Ureter (tissue), 1 donor: ENCODE results near the gene MECR. TPM values are rescaled to one million over a fixed set of nuclear protein-coding genes. Genes with fewer than 3 reads are reported as not detected.

Experiments
- DNase-seq: peaks from one replicate; pipeline ENCODE4 v3.0.0-alpha.2; 2020; ENCODE audit warnings: low spot score
- total RNA-seq: library from RNA; stranded (reverse); gene quantifications from one replicate; pipeline ENCODE4 v1.2.4, GENCODE V29; 2023
- donor health status: DM: yes; HTN: yes; CAD: no.

Gene MECR
- total RNA-seq, 1 donor from 2014 or later, result 49.0 TPM

- no peak for DNase-seq
Observed at GRCh38 chr1:29255134-29255666, 24.5 kb upstream of the MECR start.

- no peak for DNase-seq
Observed at GRCh38 chr1:29254346-29254745, 23.6 kb upstream of the MECR start.

GRCh38 chr1:29253180-29253579 is 22.4 kb upstream of the MECR start:
- no peak for DNase-seq

DNA sequence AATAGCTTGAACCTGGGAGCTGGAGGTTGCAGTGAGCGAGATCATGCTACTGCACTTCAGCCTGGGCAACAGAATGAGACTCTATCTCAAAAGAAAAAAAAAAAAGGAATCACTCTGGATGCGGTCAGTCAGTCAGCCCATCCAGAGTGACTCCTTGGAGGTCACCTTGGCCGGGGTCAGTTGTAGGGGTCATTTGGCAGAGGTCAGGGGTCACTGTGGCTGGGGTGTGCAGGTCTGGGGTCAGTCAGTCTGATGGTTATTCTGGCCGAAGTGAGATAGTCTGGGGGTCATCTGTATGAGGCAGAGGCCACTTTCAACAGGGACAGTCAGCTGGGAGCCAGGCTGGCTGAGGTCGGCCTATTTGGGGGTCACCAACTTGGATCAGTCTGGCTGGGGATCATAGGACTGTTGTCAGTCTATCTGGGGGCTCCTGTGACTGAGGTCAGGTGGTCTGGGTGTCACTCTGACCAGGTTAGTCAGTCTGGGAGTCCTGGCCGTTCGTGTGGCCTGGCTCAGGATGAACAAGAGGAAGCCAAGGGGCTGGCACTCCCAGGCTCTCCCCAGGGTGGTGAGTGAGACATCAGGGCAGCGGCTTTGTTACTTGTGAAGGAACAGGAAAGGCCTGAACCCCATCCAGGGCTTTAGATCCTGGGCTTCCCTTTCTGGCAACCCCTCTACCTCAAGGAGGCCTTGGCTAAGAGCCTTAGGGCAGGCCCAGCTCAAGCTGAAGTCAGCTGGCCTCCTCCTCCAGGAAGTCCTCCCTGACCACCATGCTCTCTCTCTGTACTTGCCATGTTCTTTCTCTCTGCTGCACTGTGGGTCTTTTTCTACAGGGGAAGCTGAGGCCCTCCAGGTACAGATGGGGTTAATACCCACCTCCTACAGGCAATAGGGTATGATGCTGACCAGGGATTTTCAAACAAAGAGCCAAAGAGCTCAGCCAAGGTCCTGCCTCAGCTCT is 20.7 kb upstream of the MECR start:
- no peak for DNase-seq

DNA sequence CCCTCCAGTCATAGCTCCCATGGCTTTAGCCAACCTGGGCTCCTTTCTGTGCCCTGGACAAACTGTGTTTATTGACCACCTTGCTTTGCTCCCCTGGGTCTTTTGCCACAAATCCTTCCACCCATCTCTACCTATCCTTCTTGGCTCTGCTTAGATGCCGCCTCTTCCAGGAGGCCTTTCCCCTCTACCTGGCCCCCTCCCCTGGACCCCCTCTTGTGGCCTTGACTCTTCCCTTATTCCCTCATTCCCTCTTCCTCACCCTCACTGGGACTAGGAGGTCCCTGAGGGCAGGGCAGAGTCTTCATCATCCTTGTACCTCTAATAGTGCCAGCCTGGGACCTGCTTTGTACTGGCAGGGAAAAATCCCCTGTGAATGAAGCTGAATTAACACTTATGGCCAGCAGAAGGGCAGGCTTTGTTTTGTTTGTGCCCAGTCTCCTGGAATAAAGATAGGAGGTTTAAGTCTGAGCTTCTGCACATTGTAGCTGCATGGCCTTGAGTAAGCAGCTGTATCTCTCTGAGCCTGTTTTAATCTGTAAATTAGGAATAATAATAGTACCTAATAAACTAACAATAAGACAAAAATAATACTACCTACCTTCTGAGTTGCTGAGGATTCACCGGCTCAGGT is 19.3 kb upstream of the MECR start:
- no peak for DNase-seq

DNA sequence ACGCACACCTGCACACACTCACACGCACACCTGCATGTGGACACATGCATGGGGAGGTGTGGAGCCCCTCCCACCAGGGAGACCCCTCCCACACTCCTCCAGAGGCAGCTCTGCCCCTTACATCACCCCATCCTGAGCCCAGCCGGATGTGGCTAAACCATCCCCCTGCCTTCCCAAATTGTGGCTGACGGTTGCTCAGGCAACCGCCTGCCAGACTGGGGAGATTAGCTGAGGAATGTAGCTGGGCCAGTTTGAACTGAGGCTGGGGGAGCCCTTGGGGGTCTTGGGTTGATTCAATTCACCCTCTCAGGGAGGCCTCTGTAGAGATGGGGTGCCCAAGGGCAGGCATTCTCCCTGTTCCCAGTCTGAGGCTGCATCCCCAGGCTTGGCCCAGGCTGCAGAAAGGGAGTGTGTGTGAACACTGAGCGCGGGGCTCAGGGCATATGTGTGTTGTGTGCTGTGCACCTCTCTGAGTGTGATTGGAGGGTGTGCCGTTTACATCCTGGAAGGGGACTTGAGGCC is 18.5 kb upstream of the MECR start:
- no peak for DNase-seq

DNA sequence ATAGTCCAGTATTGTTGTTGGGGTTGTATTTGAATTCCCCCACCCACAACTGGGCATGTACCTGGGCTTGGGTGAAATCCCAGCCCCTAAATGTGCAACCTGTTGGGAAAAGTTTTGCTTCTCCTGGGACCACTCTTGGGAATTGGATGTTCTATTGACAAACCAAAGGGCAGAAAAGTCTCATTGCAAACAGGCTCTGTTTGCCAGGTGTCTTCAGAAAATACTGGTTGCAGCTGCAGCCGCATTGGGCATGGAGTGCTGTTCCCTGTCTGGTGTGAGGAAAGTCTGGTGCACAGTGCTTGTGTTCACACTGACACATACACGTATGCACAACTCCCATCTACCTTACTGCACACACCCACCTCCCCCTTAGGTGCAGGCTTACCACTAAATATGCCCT is 17.7 kb upstream of the MECR start:
- DNase-seq, result no peak

- DNase-seq, result no peak
Observed at GRCh38 chr1:29247571-29248273, 17.0 kb upstream of the MECR start.

- DNase-seq, result no peak
Observed at GRCh38 chr1:29247044-29247443, 16.3 kb upstream of the MECR start.

- DNase-seq, result no peak
Observed at GRCh38 chr1:29245876-29246275, 15.1 kb upstream of the MECR start.

- no peak for DNase-seq
Observed at GRCh38 chr1:29245261-29245660, 14.5 kb upstream of the MECR start.

DNA sequence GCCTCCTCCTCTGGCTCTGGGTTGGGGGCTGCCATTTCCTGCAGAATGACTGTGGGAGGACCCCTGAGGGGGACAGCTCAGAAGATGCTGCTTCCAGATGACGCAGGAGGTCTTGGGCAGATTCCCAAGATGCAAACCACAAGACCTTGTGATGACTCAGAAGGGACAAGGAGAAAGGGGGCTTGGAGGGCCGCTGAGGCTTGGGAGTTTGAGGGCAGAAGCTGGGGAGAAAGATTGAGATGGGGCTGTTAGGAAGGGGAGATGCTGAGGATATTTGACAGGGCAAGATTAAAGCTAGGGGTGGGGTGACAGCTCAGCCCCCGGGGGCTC is 13.1 kb upstream of the MECR start:
- DNase-seq, result no peak

GRCh38 chr1:29243023-29243870 is 12.5 kb upstream of the MECR start:
- no peak for DNase-seq

GRCh38 chr1:29240986-29241385 is 10.3 kb upstream of the MECR start:
- no peak for DNase-seq

DNA sequence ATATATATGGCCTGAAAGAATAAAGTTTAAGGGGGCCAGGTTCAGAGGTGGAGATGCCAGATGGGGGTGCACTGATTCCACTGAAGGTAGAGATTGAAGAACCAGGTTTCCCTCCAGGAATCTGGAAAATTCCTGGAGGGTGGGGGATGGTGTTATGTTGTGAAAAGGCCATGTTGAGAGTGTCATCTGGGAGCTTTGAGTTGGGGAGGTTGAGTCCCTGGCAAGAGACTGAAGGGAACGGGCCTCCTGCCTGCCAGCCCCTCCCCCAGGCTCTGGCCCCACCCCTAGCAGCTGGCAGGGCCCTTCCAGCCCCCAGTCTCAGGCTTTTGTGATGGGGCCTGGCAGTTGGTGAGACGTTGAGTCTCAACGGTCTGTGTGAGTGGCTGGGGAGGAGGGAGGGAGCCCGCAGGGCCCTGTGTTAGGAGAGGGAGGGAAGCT is 9.7 kb upstream of the MECR start:
- no peak for DNase-seq

GRCh38 chr1:29239142-29239541 is 8.4 kb upstream of the MECR start:
- peak; percentile 90 for DNase-seq

DNA sequence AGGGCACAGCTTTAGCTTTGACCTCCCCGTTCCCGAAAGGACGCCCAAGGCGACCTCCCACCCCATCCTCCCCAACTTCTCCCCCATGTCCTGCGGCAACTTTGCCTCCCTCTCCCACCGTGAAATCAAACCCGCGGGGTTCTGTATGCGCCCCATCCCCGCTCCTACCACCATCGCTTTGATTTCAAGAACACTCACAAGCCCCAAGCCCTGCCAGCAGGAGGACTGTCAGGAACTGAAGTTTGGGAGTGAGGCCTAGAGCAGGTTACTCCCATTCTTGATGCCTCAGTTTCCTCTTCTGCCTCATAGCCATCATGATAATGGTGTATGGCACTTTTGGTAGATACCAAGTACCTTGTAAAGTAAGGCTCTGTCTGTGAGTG is 7.9 kb upstream of the MECR start:
- no peak for DNase-seq

GRCh38 chr1:29237852-29238619 is 7.3 kb upstream of the MECR start:
- DNase-seq, result peak; percentile 68

- peak; percentile 65 for DNase-seq
Observed at GRCh38 chr1:29237129-29237821, 6.5 kb upstream of the MECR start.

- no peak for DNase-seq
Observed at GRCh38 chr1:29236712-29237128, 6.0 kb upstream of the MECR start.
